HepG2 (cell line): ENCODE results near the gene SPARC. TPM values are rescaled to one million over a fixed set of nuclear protein-coding genes. Genes with fewer than 3 reads are reported as not detected.

Experiments
- ATAD3A ChIP-seq: sonication (generic); formaldehyde crosslinking; IDR thresholded peaks from 2 replicates; pipeline ENCODE4 v1.4.0; 2020; ENCODE audit warnings: missing genetic modification reagents
- ATF7-NPFF ChIP-seq: sonication (generic); formaldehyde crosslinking; IDR thresholded peaks from 2 replicates; pipeline ENCODE4 v1.8.1; 2023; ENCODE audit warnings: mild to moderate bottlenecking, low read depth, missing genetic modification reagents, moderate library complexity
- CENPBD1 ChIP-seq: sonication (generic); formaldehyde crosslinking; IDR thresholded peaks from 2 replicates; pipeline ENCODE4 v1.8.0; 2022; ENCODE audit warnings: missing genetic modification reagents, low read depth, mild to moderate bottlenecking, borderline replicate concordance
- FLYWCH1 ChIP-seq: sonication (generic); formaldehyde crosslinking; IDR thresholded peaks from 2 replicates; pipeline ENCODE4 v1.8.1; 2023; ENCODE audit warnings: mild to moderate bottlenecking, missing genetic modification reagents
- FOXO1 ChIP-seq: sonication (generic); formaldehyde crosslinking; IDR thresholded peaks from 2 replicates; pipeline ENCODE4 v1.4.0; 2020; ENCODE audit warnings: missing genetic modification reagents
- GATAD1 ChIP-seq: IDR thresholded peaks from 2 replicates; pipeline ENCODE4 v1.6.1; 2016; ENCODE audit warnings: missing genetic modification reagents, missing compliant biosample characterization
- GRHL1 ChIP-seq: sonication (generic); formaldehyde crosslinking; conservative IDR thresholded peaks from 2 replicates; pipeline ENCODE4 v1.8.0; 2022; ENCODE audit warnings: missing genetic modification reagents
- GTF2F1 ChIP-seq: fragments of 150-350 bp; IDR thresholded peaks from 2 replicates; pipeline ENCODE4 v1.6.1; 2014; ENCODE audit warnings: low read length
- KLF12 ChIP-seq: sonication (generic); formaldehyde crosslinking; IDR thresholded peaks from 2 replicates; pipeline ENCODE4 v1.4.0; 2020; ENCODE audit warnings: missing genetic modification reagents, borderline replicate concordance
- MAZ ChIP-seq, 2 experiments: sonication (generic) in 1 of 2; formaldehyde crosslinking in 1 of 2; IDR thresholded peaks; 2 replicates each; pipeline versions ENCODE4 v1.5.0 to v1.6.1; 2012 to 2020; ENCODE audit warnings: low read depth in 2 of 2, mild to moderate bottlenecking in 2 of 2, borderline replicate concordance in 1 of 2, improper control_type of control experiment in 1 of 2, low read length in 1 of 2, missing genetic modification reagents in 1 of 2, moderate library complexity in 1 of 2
- MTERF4 ChIP-seq: sonication (generic); formaldehyde crosslinking; IDR thresholded peaks from 2 replicates; pipeline ENCODE4 v1.8.0; 2023; ENCODE audit warnings: mild to moderate bottlenecking, missing genetic modification reagents
- POLR2G ChIP-seq: fragments of 200-400 bp; formaldehyde crosslinking; IDR thresholded peaks from 2 replicates; pipeline ENCODE4 v1.6.1; 2018; ENCODE audit warnings: mild to moderate bottlenecking, low read depth, low read length, moderate library complexity
- RAD51 ChIP-seq: fragments of 450-650 bp; IDR thresholded peaks from 2 replicates; pipeline ENCODE4 v1.6.1; 2016; ENCODE audit warnings: borderline replicate concordance
- SKI ChIP-seq: fragments of 450-650 bp; IDR thresholded peaks from one replicate; pipeline ENCODE4 v1.6.1; 2018; ENCODE audit warnings: mild to moderate bottlenecking; ENCODE audit not compliant: partially characterized antibody
- SRSF1 ChIP-seq: fragments of 200-400 bp; formaldehyde crosslinking; optimal IDR thresholded peaks from 2 replicates; pipeline ENCODE3; 2017; ENCODE audit warnings: mild to moderate bottlenecking, low read depth, low read length, moderate library complexity
- SRSF4 ChIP-seq: fragments of 200-400 bp; formaldehyde crosslinking; IDR thresholded peaks from one replicate; pipeline ENCODE4 v1.6.1; 2018; ENCODE audit warnings: mild to moderate bottlenecking, low read depth, low read length, moderate library complexity; ENCODE audit not compliant: poor library complexity, severe bottlenecking
- SUZ12 ChIP-seq: fragments of 150-350 bp; IDR thresholded peaks from 2 replicates; pipeline ENCODE4 v1.6.1; 2014; ENCODE audit warnings: low read depth, low read length
- WIZ ChIP-seq: sonication (generic); formaldehyde crosslinking; IDR thresholded peaks from 2 replicates; pipeline ENCODE4 v1.5.1; 2020; ENCODE audit warnings: mild to moderate bottlenecking, missing genetic modification reagents
- ZFP91 ChIP-seq: sonication (generic); formaldehyde crosslinking; IDR thresholded peaks from 2 replicates; pipeline ENCODE4 v1.9.0; 2022; ENCODE audit warnings: missing genetic modification reagents, mild to moderate bottlenecking, borderline replicate concordance
- ZNF224 ChIP-seq: sonication (generic); formaldehyde crosslinking; IDR thresholded peaks from 2 replicates; pipeline ENCODE4 v1.5.0; 2020; ENCODE audit warnings: mild to moderate bottlenecking, missing genetic modification reagents
- ZNF274 ChIP-seq: sonication (generic); formaldehyde crosslinking; IDR thresholded peaks from 2 replicates; pipeline ENCODE4 v1.5.1; 2020; ENCODE audit warnings: mild to moderate bottlenecking, missing genetic modification reagents
- ZNF296 ChIP-seq: sonication (generic); formaldehyde crosslinking; conservative IDR thresholded peaks from 2 replicates; pipeline ENCODE4 v1.5.0; 2020; ENCODE audit warnings: mild to moderate bottlenecking, missing genetic modification reagents
- ZNF446 ChIP-seq: sonication (generic); formaldehyde crosslinking; IDR thresholded peaks from 2 replicates; pipeline ENCODE4 v1.5.0; 2020; ENCODE audit warnings: mild to moderate bottlenecking, missing genetic modification reagents
- ZNF530 ChIP-seq: sonication (generic); formaldehyde crosslinking; IDR thresholded peaks from 2 replicates; pipeline ENCODE4 v1.5.0; 2020; ENCODE audit warnings: low read depth, mild to moderate bottlenecking, missing genetic modification reagents
- ZNF589 ChIP-seq: sonication (generic); formaldehyde crosslinking; conservative IDR thresholded peaks from 2 replicates; pipeline ENCODE4 v1.8.0; 2022; ENCODE audit warnings: mild to moderate bottlenecking, moderate library complexity, missing genetic modification reagents
- ZNF607 ChIP-seq: sonication (generic); formaldehyde crosslinking; IDR thresholded peaks from 2 replicates; pipeline ENCODE4 v1.5.1; 2020; ENCODE audit warnings: missing genetic modification reagents, mild to moderate bottlenecking, borderline replicate concordance
- ZNF670 ChIP-seq: sonication (generic); formaldehyde crosslinking; IDR thresholded peaks from 2 replicates; pipeline ENCODE4 v1.8.0; 2022; ENCODE audit warnings: mild to moderate bottlenecking, missing genetic modification reagents, borderline replicate concordance
- ZSCAN29 ChIP-seq: sonication (generic); formaldehyde crosslinking; conservative IDR thresholded peaks from 2 replicates; pipeline ENCODE4 v1.4.0; 2020; ENCODE audit warnings: mild to moderate bottlenecking, missing genetic modification reagents
- polyA plus RNA-seq, 8 experiments: library from polyadenylated mRNA; depleted of rRNA in 3 of 8; stranded (reverse) in 7 of 8; unstranded in 1 of 8; fragments of >200 nt; fragmentation: Illumina TruSeq in 4 of 8; extraction: Trizol in 4 of 8; gene quantifications; 2 replicates each; pipeline versions ENCODE4 v1.2.1 to v1.2.3, GENCODE V29; 2011 to 2016; ENCODE audit warnings: low read depth in 4 of 8, missing spikeins in 1 of 8, mixed read lengths in 1 of 8; ENCODE audit not compliant: insufficient read depth in 1 of 8
- total RNA-seq, 5 experiments: library from RNA; depleted of rRNA; stranded (reverse); fragments of >200 nt; fragmentation: Illumina TruSeq; extraction: Trizol; gene quantifications; 2 replicates each; pipeline ENCODE4 v1.2.3, GENCODE V29; 2016; ENCODE audit warnings: low read depth in 1 of 5

Gene SPARC
- total and polyA plus RNA-seq, 2 of the 13 experiments (the other 11 are each of a cell fraction or from before 2014, with no cell fraction given) = 76.7 to 192 TPM

- TF ChIP-seq SRSF4 = no peak
- 0 out of 2 replicates have a peak, but pooled peaks have one; percentile 30 for TF ChIP-seq GATAD1 (CRISPR knock-in tag)
- no peak for TF ChIP-seq ZSCAN29
- no peak for TF ChIP-seq MAZ (IDR thresholded peaks at IDR 0.05; ENCODE audit: borderline replicate concordance, low read depth, low read length)
- no peak for TF ChIP-seq MAZ (CRISPR knock-in tag; IDR thresholded peaks at IDR 0.05; ENCODE audit: low read depth)
- TF ChIP-seq FLYWCH1 (CRISPR knock-in tag) = no peak
- no peak for TF ChIP-seq SUZ12
- no peak for TF ChIP-seq SRSF1
- TF ChIP-seq KLF12 (CRISPR knock-in tag) = no peak
- no peak for TF ChIP-seq ZNF530
- TF ChIP-seq RAD51 = no peak
- no peak for TF ChIP-seq GRHL1 (CRISPR knock-in tag)
- no peak for TF ChIP-seq WIZ (CRISPR knock-in tag)
- TF ChIP-seq CENPBD1 (CRISPR knock-in tag) = no peak
- no peak for TF ChIP-seq ATAD3A (CRISPR knock-in tag)
- TF ChIP-seq ZFP91 (CRISPR knock-in tag) = peak; percentile 45; the same call in 1 of the 2 replicates
- TF ChIP-seq GTF2F1 = no peak
- no peak for TF ChIP-seq ATF7-NPFF (CRISPR knock-in tag)
- TF ChIP-seq ZNF446 (CRISPR knock-in tag) = no peak
- no peak for TF ChIP-seq ZNF296 (CRISPR knock-in tag)
- no peak for TF ChIP-seq MTERF4 (CRISPR knock-in tag)
- TF ChIP-seq POLR2G = no peak
- no peak for TF ChIP-seq ZNF224 (CRISPR knock-in tag)
- TF ChIP-seq ZNF274 (CRISPR knock-in tag) = no peak
- TF ChIP-seq ZNF607 (CRISPR knock-in tag) = no peak
- peak; percentile 91 for TF ChIP-seq SKI
- TF ChIP-seq FOXO1 (CRISPR knock-in tag) = no peak
- no peak for TF ChIP-seq ZNF670 (CRISPR knock-in tag)
- no peak for TF ChIP-seq ZNF589 (CRISPR knock-in tag)
These were observed 7.3 kb upstream of the SPARC start (continued) for GRCh38 chr5:151694035-151694485.
